CD14-positive monocyte (primary cell): ENCODE results near the gene SLC13A4. TPM values are rescaled to one million over a fixed set of nuclear protein-coding genes. Genes with fewer than 3 reads are reported as not detected.

Source experiments
- DNase-seq, 3 donors: peaks; one replicate each; pipeline ENCODE4 v3.0.0-alpha.2; 2011 to 2022
- H2AFZ ChIP-seq: 2 replicates; pipeline ENCODE4 v1.6.0; 2012; ENCODE audit warnings: mild to moderate bottlenecking, low read depth, low read length, inconsistent platforms; ENCODE audit not compliant: insufficient read depth, poor library complexity, severe bottlenecking
- H3K27ac ChIP-seq, 2 donors: 1 replicate in 1 of 2; 2 replicates in 1 of 2; pipeline ENCODE4 v1.5.1; 2012 to 2013; ENCODE audit warnings: low read length in 2 of 2, control low read depth in 1 of 2, inconsistent platforms in 1 of 2, low read depth in 1 of 2, mild to moderate bottlenecking in 1 of 2
- H3K27me3 ChIP-seq, 2 donors: one replicate each; pipeline versions ENCODE4 v1.6.0 to v1.6.1; 2011 to 2013; ENCODE audit warnings: low read length in 2 of 2; ENCODE audit not compliant: control insufficient read depth in 2 of 2, insufficient read depth in 2 of 2
- H3K36me3 ChIP-seq, 2 donors: replicated peaks in 1 of 2; 1 replicate in 1 of 2; 2 replicates in 1 of 2; pipeline versions ENCODE4 v1.5.1 to v1.6.1; 2012 to 2013; ENCODE audit warnings: low read length in 2 of 2, control low read depth in 1 of 2, inconsistent platforms in 1 of 2, mild to moderate bottlenecking in 1 of 2; ENCODE audit not compliant: insufficient read depth in 2 of 2, control insufficient read depth in 1 of 2
- H3K4me1 ChIP-seq, 2 donors: 1 replicate in 1 of 2; 2 replicates in 1 of 2; pipeline versions ENCODE4 v1.5.1 to v1.6.1; 2012 to 2013; ENCODE audit warnings: low read length in 2 of 2, control low read depth in 1 of 2, inconsistent platforms in 1 of 2, mild to moderate bottlenecking in 1 of 2, moderate library complexity in 1 of 2; ENCODE audit not compliant: insufficient read depth in 2 of 2, control insufficient read depth in 1 of 2
- H3K4me2 ChIP-seq: replicated peaks from 2 replicates; pipeline ENCODE3; 2012; ENCODE audit warnings: low read length, moderate library complexity, mild to moderate bottlenecking; ENCODE audit not compliant: poor library complexity, severe bottlenecking; ENCODE audit errors: extremely low read depth
- H3K4me3 ChIP-seq, 3 experiments: fragments of 200-600 bp in 1 of 3; sonication (generic) in 1 of 3; replicated peaks in 1 of 3; 1 replicate in 2 of 3; 2 replicates in 1 of 3; pipeline ENCODE4 v1.5.1; 2011 to 2013; ENCODE audit warnings: low read length in 3 of 3, mild to moderate bottlenecking in 3 of 3, control low read depth in 2 of 3, low read depth in 2 of 3, inconsistent platforms in 1 of 3, moderate library complexity in 1 of 3
- H3K79me2 ChIP-seq: 2 replicates; pipeline ENCODE4 v1.6.0; 2012; ENCODE audit warnings: mild to moderate bottlenecking, control low read depth, inconsistent platforms, low read length, moderate library complexity; ENCODE audit not compliant: insufficient read depth
- H3K9ac ChIP-seq: 2 replicates; pipeline ENCODE4 v1.6.0; 2017; ENCODE audit warnings: low read length, mild to moderate bottlenecking; ENCODE audit not compliant: insufficient read depth, poor library complexity, severe bottlenecking
- H3K9me3 ChIP-seq, 2 donors: replicated peaks in 1 of 2; 1 replicate in 1 of 2; 2 replicates in 1 of 2; pipeline versions ENCODE4 v1.5.1 to v1.6.1; 2012 to 2013; ENCODE audit warnings: low read length in 2 of 2, control low read depth in 1 of 2; ENCODE audit not compliant: control insufficient read depth in 1 of 2, insufficient read depth in 1 of 2
- H4K20me1 ChIP-seq: 2 replicates; pipeline ENCODE4 v1.6.0; 2012; ENCODE audit warnings: mild to moderate bottlenecking, low read length, control low read depth, moderate library complexity; ENCODE audit not compliant: insufficient read depth
- H3K27ac Mint-ChIP-seq, 7 donors: one replicate each; pipeline ENCODE4 v1.8.0; 2020; ENCODE audit warnings: mild to moderate bottlenecking in 7 of 7, mixed read lengths in 7 of 7, moderate library complexity in 6 of 7, inconsistent platforms in 2 of 7
- H3K27me3 Mint-ChIP-seq, 3 donors: one replicate each; pipeline ENCODE4 v1.8.0; 2021 to 2022; ENCODE audit warnings: low read depth in 3 of 3, mild to moderate bottlenecking in 3 of 3, mixed read lengths in 3 of 3, moderate library complexity in 3 of 3, inconsistent platforms in 1 of 3
- H3K36me3 Mint-ChIP-seq, 2 donors: one replicate each; pipeline ENCODE4 v1.8.0; 2020; ENCODE audit warnings: mixed read lengths in 2 of 2, inconsistent platforms in 1 of 2, mild to moderate bottlenecking in 1 of 2
- H3K4me1 Mint-ChIP-seq: one replicate; pipeline ENCODE4 v1.8.0; 2020; ENCODE audit warnings: mild to moderate bottlenecking, mixed read lengths
- H3K4me3 Mint-ChIP-seq, 2 donors: one replicate each; pipeline ENCODE4 v1.8.0; 2020; ENCODE audit warnings: mild to moderate bottlenecking in 2 of 2, mixed read lengths in 2 of 2, moderate library complexity in 1 of 2
- H3K9me3 Mint-ChIP-seq, 7 donors: one replicate each; pipeline ENCODE4 v1.8.0; 2020 to 2022; ENCODE audit warnings: mixed read lengths in 7 of 7, mild to moderate bottlenecking in 6 of 7, moderate library complexity in 6 of 7, inconsistent platforms in 2 of 7
- CTCF ChIP-seq: fragments of 200-600 bp; IDR thresholded peaks from one replicate; pipeline ENCODE4 v1.8.0; 2022; ENCODE audit warnings: antibody characterized with exemption, mild to moderate bottlenecking
- WGBS: methylation state at CpG from one replicate; pipeline ENCODE4 v1.1.5; 2013; ENCODE audit warnings: missing lambda C conversion rate; ENCODE audit not compliant: insufficient coverage; 5-methylcytosine and 5-hydroxymethylcytosine counted together
- intact Hi-C, 2 donors: fragments of 100-400 bp; cut with micrococcal nuclease; formaldehyde crosslinking; loops; one replicate each; pipeline versions ENCODE4 v1.15.0 to v1.15.1; 2023
- polyA plus RNA-seq, 3 donors: library from polyadenylated mRNA; depleted of rRNA in 1 of 3; unstranded in 2 of 3; stranded (reverse) in 1 of 3; fragments of 300-500 nt in 2 of 3; fragments of >200 nt in 1 of 3; fragmentation: Illumina TruSeq in 2 of 3; gene quantifications; 1 replicate in 2 of 3; 2 replicates in 1 of 3; pipeline ENCODE4 v1.2.3, GENCODE V29; 2012 to 2021

SLC13A4 gene
- polyA plus RNA-seq, 3 donors = not detected

- no peak overlapping the region for H3K4me3 ChIP-seq
- Mint-ChIP-seq H3K4me1 (no peaks in the 10 kb centered on the region), H3K27me3 (peaks cover 0 to 6% (median 1%) of the 10 kb centered on the region in 3 donors), H3K4me3 (no peak overlapping the region), H3K36me3 (no peaks in the 10 kb centered on the region), H3K9me3 (no peaks in the 10 kb centered on the region), H3K27ac (no peak overlapping the region)
- no peaks in the 10 kb centered on the region for H3K79me2 ChIP-seq
- intact Hi-C loops = no loop called here
- H2AFZ ChIP-seq = no peak overlapping the region
- DNase-seq = no peak
- no peak for TF ChIP-seq CTCF
- WGBS = 28% methylated on average over 2 of the region's 5 CpGs
- H4K20me1 ChIP-seq = no peaks in the 10 kb centered on the region
- H3K9me3 ChIP-seq = no peaks in the 10 kb centered on the region
- H3K36me3 ChIP-seq = no peaks in the 10 kb centered on the region
- H3K9ac ChIP-seq = no peak overlapping the region
- no peaks in the 10 kb centered on the region for H3K27me3 ChIP-seq
- no peaks in the 10 kb centered on the region for H3K4me1 ChIP-seq
- no peak overlapping the region for H3K4me2 ChIP-seq
- no peak overlapping the region for H3K27ac ChIP-seq
Measured at GRCh38 chr7:135707570-135707966, 20.4 kb downstream of the SLC13A4 start.

- no peak overlapping the region for H3K9ac ChIP-seq
- Mint-ChIP-seq H3K4me1 (no peaks in the 10 kb centered on the region), H3K4me3 (no peak overlapping the region), H3K27ac (no peak overlapping the region), H3K9me3 (no peaks in the 10 kb centered on the region), H3K36me3 (no peaks in the 10 kb centered on the region), H3K27me3 (peaks cover 0 to 6% (median 1%) of the 10 kb centered on the region in 3 donors)
- H3K27ac ChIP-seq = no peak overlapping the region
- no peaks in the 10 kb centered on the region for H3K4me1 ChIP-seq
- H3K9me3 ChIP-seq = no peaks in the 10 kb centered on the region
- WGBS = 100% methylated on average over 5 of the region's 7 CpGs
- no peak for TF ChIP-seq CTCF
- no peaks in the 10 kb centered on the region for H3K27me3 ChIP-seq
- no peak overlapping the region for H3K4me2 ChIP-seq
- no peak for DNase-seq
- H3K4me3 ChIP-seq = no peak overlapping the region
- intact Hi-C loops = no loop called here
- H4K20me1 ChIP-seq = no peaks in the 10 kb centered on the region
- H3K79me2 ChIP-seq = no peaks in the 10 kb centered on the region
- H2AFZ ChIP-seq = no peak overlapping the region
- H3K36me3 ChIP-seq = no peaks in the 10 kb centered on the region
Measured at GRCh38 chr7:135706858-135707569, 21.0 kb downstream of the SLC13A4 start.
